ENCODE data around the gene YJEFN3.

YJEFN3 gene

DNA sequence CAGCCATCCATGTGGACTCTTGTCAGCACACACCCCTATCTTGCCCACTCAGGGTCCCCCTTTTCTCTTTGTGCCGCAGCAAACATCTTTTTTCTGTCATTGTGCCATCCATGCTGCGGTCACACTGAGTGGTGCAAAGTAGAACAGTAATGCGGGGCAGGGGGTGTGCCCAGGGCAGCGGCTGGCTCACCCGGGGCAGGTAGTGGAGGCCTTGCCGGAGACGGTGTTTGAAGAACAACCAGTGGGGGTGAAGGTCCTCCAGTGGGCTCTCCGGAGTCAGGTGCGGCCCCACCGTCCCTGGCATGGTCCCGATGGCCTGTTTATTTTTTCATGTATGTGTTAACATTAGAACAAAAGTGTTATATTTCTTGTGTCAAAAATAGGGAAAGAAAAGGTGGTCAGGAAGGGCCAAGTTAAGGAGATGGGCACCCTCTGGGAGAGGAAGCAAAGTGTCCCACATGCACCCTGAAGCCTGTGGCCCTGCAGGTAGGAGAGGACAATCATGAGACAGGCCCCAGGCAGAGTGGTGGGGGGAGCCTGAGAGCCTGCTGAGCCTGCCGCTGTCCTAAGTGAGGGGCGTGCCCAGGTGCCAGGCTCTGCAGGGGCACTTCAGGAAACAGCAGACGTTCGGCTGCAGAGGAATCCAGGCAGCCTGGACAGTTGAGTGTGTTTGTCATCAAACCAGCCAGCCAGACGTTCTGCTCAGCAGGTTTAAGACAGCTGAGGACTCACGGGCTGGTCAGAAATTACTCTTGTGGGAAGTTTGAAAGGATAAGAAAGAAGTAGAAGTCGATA is 25.7 kb upstream of the YJEFN3 start:
- H3K9ac ChIP-seq (ENCODE audit: low read length), result no peak overlapping the region
- H3K36me3 ChIP-seq (ENCODE audit: control insufficient read depth, insufficient read depth, low read length), result peaks cover 46% of the 10 kb centered on the region
- H3K4me1 ChIP-seq (ENCODE audit: control insufficient read depth, insufficient read depth, low read length), result no peaks in the 10 kb centered on the region
- no peaks in the 10 kb centered on the region for H3K27me3 ChIP-seq (ENCODE audit: control insufficient read depth, insufficient read depth, low read length)
- H3K4me3 ChIP-seq (ENCODE audit: low read length), result no peak overlapping the region
- H3K27ac ChIP-seq (ENCODE audit: low read depth, low read length), result no peak overlapping the region

GRCh38 chr19:19504754-19505668 is 23.7 kb upstream of the YJEFN3 start:
- no peak overlapping the region for H3K4me3 ChIP-seq (ENCODE audit: low read length)
- no peaks in the 10 kb centered on the region for H3K27me3 ChIP-seq (ENCODE audit: control insufficient read depth, insufficient read depth, low read length)
- no peak overlapping the region for H3K9ac ChIP-seq (ENCODE audit: low read length)
- no peaks in the 10 kb centered on the region for H3K4me1 ChIP-seq (ENCODE audit: control insufficient read depth, insufficient read depth, low read length)
- H3K27ac ChIP-seq (ENCODE audit: low read depth, low read length), result no peak overlapping the region
- H3K36me3 ChIP-seq (ENCODE audit: control insufficient read depth, insufficient read depth, low read length), result peaks cover 35% of the 10 kb centered on the region

- Histone ChIP-seq H3K9ac (ENCODE audit: low read length) (no peak overlapping the region), H3K36me3 (ENCODE audit: control insufficient read depth, insufficient read depth, low read length) (peaks cover 29% of the 10 kb centered on the region), H3K27me3 (ENCODE audit: control insufficient read depth, insufficient read depth, low read length) (no peaks in the 10 kb centered on the region), H3K27ac (ENCODE audit: low read depth, low read length) (no peak overlapping the region), H3K4me1 (ENCODE audit: control insufficient read depth, insufficient read depth, low read length) (no peaks in the 10 kb centered on the region), H3K4me3 (ENCODE audit: low read length) (no peak overlapping the region)
These were observed 22.9 kb upstream of the YJEFN3 start for GRCh38 chr19:19505669-19506326.

- H3K4me3 ChIP-seq (ENCODE audit: low read length), result no peak overlapping the region
- H3K36me3 ChIP-seq (ENCODE audit: control insufficient read depth, insufficient read depth, low read length), result peaks cover 24% of the 10 kb centered on the region
- no peaks in the 10 kb centered on the region for H3K4me1 ChIP-seq (ENCODE audit: control insufficient read depth, insufficient read depth, low read length)
- H3K9ac ChIP-seq (ENCODE audit: low read length), result no peak overlapping the region
- no peak overlapping the region for H3K27ac ChIP-seq (ENCODE audit: low read depth, low read length)
- H3K27me3 ChIP-seq (ENCODE audit: control insufficient read depth, insufficient read depth, low read length), result no peaks in the 10 kb centered on the region
These were observed 22.1 kb upstream of the YJEFN3 start for GRCh38 chr19:19506592-19506991.

DNA sequence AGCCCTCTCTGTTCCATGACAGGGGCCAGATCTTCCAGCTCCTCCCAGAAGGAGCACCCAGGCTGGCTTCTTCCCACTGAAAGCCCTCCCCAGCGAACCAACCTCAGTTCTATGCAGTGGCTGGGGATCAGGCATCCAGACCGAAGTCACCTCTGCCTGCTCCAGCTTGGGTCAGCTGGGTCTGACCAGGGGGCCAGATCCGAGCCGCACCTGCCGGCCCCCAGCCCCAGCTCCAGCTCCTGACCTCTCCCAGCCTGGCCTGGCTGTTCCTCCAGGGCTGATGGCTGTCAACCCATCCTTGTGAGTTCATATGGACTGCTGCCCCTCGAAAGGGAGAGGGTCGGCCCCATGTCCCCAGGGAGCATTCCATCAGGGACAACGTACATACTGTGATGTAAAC is 21.4 kb upstream of the YJEFN3 start:
- no peak overlapping the region for H3K4me3 ChIP-seq (ENCODE audit: low read length)
- no peaks in the 10 kb centered on the region for H3K27me3 ChIP-seq (ENCODE audit: control insufficient read depth, insufficient read depth, low read length)
- peaks cover 20% of the 10 kb centered on the region for H3K36me3 ChIP-seq (ENCODE audit: control insufficient read depth, insufficient read depth, low read length)
- H3K4me1 ChIP-seq (ENCODE audit: control insufficient read depth, insufficient read depth, low read length), result no peaks in the 10 kb centered on the region
- H3K9ac ChIP-seq (ENCODE audit: low read length), result no peak overlapping the region
- H3K27ac ChIP-seq (ENCODE audit: low read depth, low read length), result no peak overlapping the region

DNA sequence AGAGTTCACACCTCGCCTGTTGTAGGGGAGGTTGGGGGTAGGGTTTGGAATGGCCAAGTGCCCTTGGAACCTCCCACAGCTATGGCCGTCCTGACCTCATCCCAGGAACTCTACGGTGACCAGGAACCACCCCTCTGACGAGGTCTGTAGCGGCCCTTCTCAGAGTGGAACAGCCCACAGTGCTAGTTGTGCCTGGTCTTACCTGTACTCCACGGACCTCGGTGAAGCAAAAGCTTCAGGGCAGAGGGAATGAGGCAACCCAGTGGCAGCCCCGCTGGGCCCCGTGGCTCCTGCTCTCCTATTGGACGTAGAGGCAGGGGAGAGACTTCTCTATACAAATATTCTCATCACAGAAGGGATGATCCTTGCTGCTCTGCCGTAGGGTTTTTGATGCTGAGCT is 20.5 kb upstream of the YJEFN3 start:
- Histone ChIP-seq H3K27me3 (ENCODE audit: control insufficient read depth, insufficient read depth, low read length) (no peaks in the 10 kb centered on the region), H3K36me3 (ENCODE audit: control insufficient read depth, insufficient read depth, low read length) (peaks cover 13% of the 10 kb centered on the region), H3K4me1 (ENCODE audit: control insufficient read depth, insufficient read depth, low read length) (no peaks in the 10 kb centered on the region), H3K4me3 (ENCODE audit: low read length) (no peak overlapping the region), H3K9ac (ENCODE audit: low read length) (no peak overlapping the region), H3K27ac (ENCODE audit: low read depth, low read length) (no peak overlapping the region)

DNA sequence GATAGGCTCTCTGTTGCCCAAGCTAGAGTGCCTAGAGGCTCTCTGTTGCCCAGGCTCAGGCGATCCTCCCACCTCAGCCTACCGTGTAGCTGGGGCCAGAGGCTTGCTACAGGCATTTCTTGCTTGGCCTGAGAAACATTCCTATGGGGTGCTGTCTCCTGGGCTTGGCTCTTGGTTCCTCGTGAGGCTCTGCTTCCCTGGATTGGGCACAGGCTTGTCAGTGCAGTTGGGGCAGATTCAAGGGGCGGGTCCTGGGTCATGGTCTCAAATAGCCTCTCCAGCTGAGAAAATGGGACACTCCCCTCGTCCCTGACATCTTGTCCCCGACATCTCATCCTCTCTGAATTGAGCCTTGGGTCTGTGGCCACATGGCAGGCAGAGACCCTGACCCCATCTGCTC is 18.3 kb upstream of the YJEFN3 start:
- Histone ChIP-seq H3K36me3 (ENCODE audit: control insufficient read depth, insufficient read depth, low read length) (peaks cover 5% of the 10 kb centered on the region), H3K27me3 (ENCODE audit: control insufficient read depth, insufficient read depth, low read length) (no peaks in the 10 kb centered on the region), H3K9ac (ENCODE audit: low read length) (no peak overlapping the region), H3K27ac (ENCODE audit: low read depth, low read length) (no peak overlapping the region), H3K4me1 (ENCODE audit: control insufficient read depth, insufficient read depth, low read length) (peaks cover 2% of the 10 kb centered on the region), H3K4me3 (ENCODE audit: low read length) (no peak overlapping the region)

GRCh38 chr19:19513682-19514081 is 15.0 kb upstream of the YJEFN3 start:
- H3K27ac ChIP-seq (ENCODE audit: low read depth, low read length), result peak overlapping the region; percentile 57
- no peaks in the 10 kb centered on the region for H3K27me3 ChIP-seq (ENCODE audit: control insufficient read depth, insufficient read depth, low read length)
- no peaks in the 10 kb centered on the region for H3K36me3 ChIP-seq (ENCODE audit: control insufficient read depth, insufficient read depth, low read length)
- peak overlapping the region; percentile 29 for H3K4me3 ChIP-seq (ENCODE audit: low read length)
- no peak overlapping the region for H3K9ac ChIP-seq (ENCODE audit: low read length)
- peaks cover 5% of the 10 kb centered on the region for H3K4me1 ChIP-seq (ENCODE audit: control insufficient read depth, insufficient read depth, low read length)

DNA sequence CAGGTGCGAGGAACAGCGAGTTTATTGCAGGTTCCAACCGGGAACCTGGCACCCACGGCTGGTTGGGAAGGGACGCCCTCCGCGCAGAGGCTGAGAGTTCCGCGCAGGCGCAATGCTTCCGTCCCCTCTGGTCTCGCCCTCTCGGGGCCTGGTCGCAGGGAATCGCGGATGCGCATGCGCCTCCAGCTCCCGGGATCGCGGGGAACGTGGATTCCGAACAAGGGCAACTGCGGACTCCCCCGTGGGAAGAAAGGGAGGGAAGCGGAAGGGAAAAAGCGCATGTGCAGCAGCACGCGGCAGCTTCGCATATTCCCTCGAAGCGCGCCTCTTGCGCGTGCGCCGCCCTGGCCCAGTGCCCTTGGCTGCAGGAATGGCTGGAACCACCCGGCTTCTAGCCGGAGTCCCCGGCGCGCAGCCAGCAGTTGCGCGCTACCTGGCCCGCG is 14.5 kb upstream of the YJEFN3 start:
- peak overlapping the region; percentile 29 for H3K4me3 ChIP-seq (ENCODE audit: low read length)
- peak overlapping the region; percentile 57 for H3K27ac ChIP-seq (ENCODE audit: low read depth, low read length)
- H3K4me1 ChIP-seq (ENCODE audit: control insufficient read depth, insufficient read depth, low read length), result peaks cover 5% of the 10 kb centered on the region
- H3K27me3 ChIP-seq (ENCODE audit: control insufficient read depth, insufficient read depth, low read length), result no peaks in the 10 kb centered on the region
- H3K36me3 ChIP-seq (ENCODE audit: control insufficient read depth, insufficient read depth, low read length), result no peaks in the 10 kb centered on the region
- H3K9ac ChIP-seq (ENCODE audit: low read length), result no peak overlapping the region

- no peaks in the 10 kb centered on the region for H3K27me3 ChIP-seq (ENCODE audit: control insufficient read depth, insufficient read depth, low read length)
- peaks cover 3% of the 10 kb centered on the region for H3K36me3 ChIP-seq (ENCODE audit: control insufficient read depth, insufficient read depth, low read length)
- peak within 1 kb of the TSS; percentile 84 for H3K9ac ChIP-seq (ENCODE audit: low read length)
- peaks cover 5% of the 10 kb centered on the region for H3K4me1 ChIP-seq (ENCODE audit: control insufficient read depth, insufficient read depth, low read length)
- peak within 1 kb of the TSS; percentile 86 for H3K4me3 ChIP-seq (ENCODE audit: low read length)
- H3K27ac ChIP-seq (ENCODE audit: low read depth, low read length), result peak within 1 kb of the TSS; percentile 91
These were observed 13.7 kb upstream of the YJEFN3 start, which contains the start of gene TSSK6 for GRCh38 chr19:19514881-19515641. Gene TSSK6 (minus strand): TSS chr19:19515548. CDS start chr19:19515427, 121 bp downstream.

DNA sequence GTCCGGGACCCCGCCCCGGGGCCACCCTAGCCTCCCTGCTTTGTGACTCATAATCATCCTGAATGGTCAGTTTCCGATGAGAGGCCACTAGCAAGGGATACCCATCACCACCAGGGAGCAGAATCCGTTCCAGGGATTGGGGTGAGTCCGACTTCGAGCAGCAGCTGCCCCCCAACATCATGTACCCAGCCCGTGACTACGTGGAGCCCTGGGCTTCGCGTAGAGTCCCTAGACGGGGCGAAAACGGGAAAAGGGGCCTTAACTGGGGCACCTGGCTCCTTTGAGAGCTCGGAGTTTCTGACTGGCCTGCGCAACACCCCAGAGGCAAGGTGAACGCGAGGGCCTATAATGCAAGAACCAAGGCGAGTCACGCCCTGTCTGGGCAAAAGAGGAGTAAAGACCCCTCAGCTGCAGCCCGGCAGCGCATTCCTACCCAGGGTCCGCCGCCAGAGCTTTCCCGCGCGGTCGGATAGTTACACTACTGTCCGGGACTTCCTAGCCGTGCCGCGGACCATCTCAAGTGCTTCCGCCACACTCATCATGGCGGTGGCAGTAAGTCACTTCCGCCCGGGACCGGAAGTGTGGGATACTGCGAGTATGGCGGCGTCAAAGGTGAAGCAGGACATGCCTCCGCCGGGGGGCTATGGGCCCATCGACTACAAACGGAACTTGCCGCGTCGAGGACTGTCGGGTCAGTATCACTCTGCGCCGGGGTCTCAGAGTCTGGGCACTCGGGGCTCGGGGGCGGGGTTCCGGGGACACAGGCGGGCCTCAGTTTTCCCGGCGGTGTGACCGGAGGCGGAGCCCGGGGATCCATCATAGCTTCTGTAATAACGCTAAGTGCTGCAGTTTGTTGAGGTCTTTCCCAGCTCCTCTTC is 12.8 kb upstream of the YJEFN3 start, which contains the start of gene NDUFA13:
Gene NDUFA13, plus strand, starts transcription at position 584 of the 878 bp plus-strand sequence. Its CDS starts 14 bp downstream, at position 598.
- H3K27ac ChIP-seq (ENCODE audit: low read depth, low read length), result peak within 1 kb of the TSS; percentile 91
- H3K4me3 ChIP-seq (ENCODE audit: low read length), result peak within 1 kb of the TSS; percentile 86
- H3K36me3 ChIP-seq (ENCODE audit: control insufficient read depth, insufficient read depth, low read length), result peaks cover 3% of the 10 kb centered on the region
- no peaks in the 10 kb centered on the region for H3K27me3 ChIP-seq (ENCODE audit: control insufficient read depth, insufficient read depth, low read length)
- H3K4me1 ChIP-seq (ENCODE audit: control insufficient read depth, insufficient read depth, low read length), result peaks cover 5% of the 10 kb centered on the region
- H3K9ac ChIP-seq (ENCODE audit: low read length), result peak within 1 kb of the TSS; percentile 84

Measured in rectal smooth muscle tissue (tissue), 1 donor.